Measurements from ENCODE around the gene FOXP3.

DNA sequence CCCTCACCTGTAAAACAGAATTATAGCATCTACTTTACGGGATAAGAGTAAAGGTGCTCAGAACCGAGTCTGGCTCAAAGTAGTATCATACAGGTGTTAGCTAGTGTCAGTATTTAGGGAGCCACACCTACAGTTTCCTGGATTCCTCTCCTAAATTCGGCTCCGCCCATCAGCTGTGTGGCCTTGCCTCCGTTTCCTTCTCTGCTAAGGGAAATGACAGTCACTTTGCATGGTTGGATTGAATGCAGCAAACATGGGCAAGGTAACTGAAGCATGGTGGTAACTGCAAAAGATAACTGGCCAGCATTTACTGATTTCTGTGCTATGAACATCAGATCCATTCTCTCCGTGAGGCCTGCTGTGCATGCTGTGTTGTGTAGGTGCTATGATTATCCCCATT is 7.9 kb upstream of the FOXP3 start:
- TF ChIP-seq, protein P1, sequence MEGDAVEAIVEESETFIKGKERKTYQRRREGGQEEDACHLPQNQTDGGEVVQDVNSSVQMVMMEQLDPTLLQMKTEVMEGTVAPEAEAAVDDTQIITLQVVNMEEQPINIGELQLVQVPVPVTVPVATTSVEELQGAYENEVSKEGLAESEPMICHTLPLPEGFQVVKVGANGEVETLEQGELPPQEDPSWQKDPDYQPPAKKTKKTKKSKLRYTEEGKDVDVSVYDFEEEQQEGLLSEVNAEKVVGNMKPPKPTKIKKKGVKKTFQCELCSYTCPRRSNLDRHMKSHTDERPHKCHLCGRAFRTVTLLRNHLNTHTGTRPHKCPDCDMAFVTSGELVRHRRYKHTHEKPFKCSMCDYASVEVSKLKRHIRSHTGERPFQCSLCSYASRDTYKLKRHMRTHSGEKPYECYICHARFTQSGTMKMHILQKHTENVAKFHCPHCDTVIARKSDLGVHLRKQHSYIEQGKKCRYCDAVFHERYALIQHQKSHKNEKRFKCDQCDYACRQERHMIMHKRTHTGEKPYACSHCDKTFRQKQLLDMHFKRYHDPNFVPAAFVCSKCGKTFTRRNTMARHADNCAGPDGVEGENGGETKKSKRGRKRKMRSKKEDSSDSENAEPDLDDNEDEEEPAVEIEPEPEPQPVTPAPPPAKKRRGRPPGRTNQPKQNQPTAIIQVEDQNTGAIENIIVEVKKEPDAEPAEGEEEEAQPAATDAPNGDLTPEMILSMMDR (conservative IDR thresholded peaks at IDR 0.05 in 1 of 2, IDR thresholded peaks at IDR 0.05 in 1 of 2; ENCODE audit: low read depth in 1 of 2, low read length in 2 of 2) = no peak
- TF ChIP-seq EZH2 (IDR thresholded peaks at IDR 0.05; ENCODE audit: low read length, missing control alignments) = no peak
